K562 (cell line): ENCODE data around the gene OR11L1. TPM values are rescaled to one million over a fixed set of nuclear protein-coding genes. Genes with fewer than 3 reads are reported as not detected.

Source experiments
- CREB1 ChIP-seq, 2 experiments: sonication (generic) in 1 of 2; formaldehyde crosslinking in 1 of 2; IDR thresholded peaks; 2 replicates each; pipeline versions ENCODE4 v1.6.1 to v1.8.0; 2012 to 2022; ENCODE audit warnings: inconsistent platforms in 1 of 2, mild to moderate bottlenecking in 1 of 2, missing genetic modification reagents in 1 of 2, moderate library complexity in 1 of 2
- EGR1 ChIP-seq: fragments of 450-650 bp; conservative IDR thresholded peaks from 2 replicates; pipeline ENCODE4 v1.6.1; 2017; ENCODE audit warnings: mild to moderate bottlenecking
- FOSL1 ChIP-seq: fragments of 200-800 bp; sonication (Bioruptor generic); conservative IDR thresholded peaks from 2 replicates; pipeline ENCODE4 v1.6.1; 2016; ENCODE audit warnings: missing genetic modification characterization, missing compliant biosample characterization
- HMG20A ChIP-seq: fragments of 450-650 bp; formaldehyde crosslinking; conservative IDR thresholded peaks from 2 replicates; pipeline ENCODE4 v1.4.0; 2020; ENCODE audit warnings: mild to moderate bottlenecking, mixed read lengths
- JUND ChIP-seq, 2 experiments: IDR thresholded peaks; 2 replicates in 1 of 2; 3 replicates in 1 of 2; pipeline ENCODE4 v1.6.1; 2011; ENCODE audit warnings: borderline replicate concordance in 2 of 2, low read depth in 2 of 2, low read length in 2 of 2, improper control_type of control experiment in 1 of 2, missing biosample characterization in 1 of 2, missing genetic modification characterization in 1 of 2, missing genetic modification reagents in 1 of 2
- MAFK ChIP-seq: IDR thresholded peaks from 2 replicates; pipeline ENCODE4 v1.6.1; 2011; ENCODE audit warnings: low read length, improper control_type of control experiment
- MEIS2 ChIP-seq: fragments of 450-650 bp; IDR thresholded peaks from 2 replicates; pipeline ENCODE4 v1.6.1; 2014; ENCODE audit warnings: mild to moderate bottlenecking; ENCODE audit not compliant: partially characterized antibody
- MGA ChIP-seq: fragments of 450-650 bp; IDR thresholded peaks from 2 replicates; pipeline ENCODE4 v1.6.1; 2016; ENCODE audit warnings: mild to moderate bottlenecking, moderate library complexity
- NCOA6 ChIP-seq: fragments of 450-650 bp; IDR thresholded peaks from 2 replicates; pipeline ENCODE4 v1.6.1; 2017; ENCODE audit warnings: mild to moderate bottlenecking
- POLR2G ChIP-seq: fragments of 200-400 bp; formaldehyde crosslinking; IDR thresholded peaks from 2 replicates; pipeline ENCODE4 v1.6.1; 2017; ENCODE audit warnings: low read depth, mild to moderate bottlenecking, antibody characterized with exemption, low read length, moderate library complexity
- PRMT5 ChIP-seq: sonication (generic); formaldehyde crosslinking; IDR thresholded peaks from 2 replicates; pipeline ENCODE4 v1.5.0; 2020; ENCODE audit warnings: missing genetic modification reagents
- ZNF583 ChIP-seq: fragments of 250-450 bp; sonication (Bioruptor Pico); IDR thresholded peaks from 2 replicates; pipeline ENCODE4 v1.4.0; 2020
- polyA plus RNA-seq, 8 experiments: library from polyadenylated mRNA; depleted of rRNA in 4 of 8; stranded (reverse) in 5 of 8; unstranded in 3 of 8; fragments of >200 nt; fragmentation: Nextera tagmentation in 2 of 8; fragmentation: Illumina TruSeq in 1 of 8; extraction: Ambion mirVana in 2 of 8; extraction: Trizol in 1 of 8; gene quantifications; 2 replicates each; pipeline versions ENCODE4 v1.2.1 to v1.2.3, GENCODE V29; 2011 to 2014; ENCODE audit warnings: inconsistent platforms in 1 of 8, missing spikeins in 1 of 8
- total RNA-seq, 7 experiments: library from RNA; depleted of rRNA in 6 of 7; stranded (reverse); fragments of >200 nt in 6 of 7; fragmentation: Illumina TruSeq in 2 of 7; extraction: Trizol in 2 of 7; gene quantifications; 2 replicates each; pipeline versions ENCODE4 v1.2.1 to v1.2.3, GENCODE V29; 2011 to 2021; ENCODE audit warnings: low replicate concordance in 1 of 7
- TF ChIP-seq, protein P1 (sequence below), 2 experiments: fragments of 150-350 bp in 1 of 2; IDR thresholded peaks; 2 replicates each; pipeline ENCODE4 v1.6.1; 2012 to 2016; ENCODE audit warnings: low read depth in 2 of 2, low read length in 2 of 2, mild to moderate bottlenecking in 1 of 2, moderate library complexity in 1 of 2

The OR11L1 gene
- total and polyA plus RNA-seq, 9 of the 15 experiments (the other 6 are each of a cell fraction or from before 2014, with no cell fraction given): not detected

- TF ChIP-seq, protein P1, sequence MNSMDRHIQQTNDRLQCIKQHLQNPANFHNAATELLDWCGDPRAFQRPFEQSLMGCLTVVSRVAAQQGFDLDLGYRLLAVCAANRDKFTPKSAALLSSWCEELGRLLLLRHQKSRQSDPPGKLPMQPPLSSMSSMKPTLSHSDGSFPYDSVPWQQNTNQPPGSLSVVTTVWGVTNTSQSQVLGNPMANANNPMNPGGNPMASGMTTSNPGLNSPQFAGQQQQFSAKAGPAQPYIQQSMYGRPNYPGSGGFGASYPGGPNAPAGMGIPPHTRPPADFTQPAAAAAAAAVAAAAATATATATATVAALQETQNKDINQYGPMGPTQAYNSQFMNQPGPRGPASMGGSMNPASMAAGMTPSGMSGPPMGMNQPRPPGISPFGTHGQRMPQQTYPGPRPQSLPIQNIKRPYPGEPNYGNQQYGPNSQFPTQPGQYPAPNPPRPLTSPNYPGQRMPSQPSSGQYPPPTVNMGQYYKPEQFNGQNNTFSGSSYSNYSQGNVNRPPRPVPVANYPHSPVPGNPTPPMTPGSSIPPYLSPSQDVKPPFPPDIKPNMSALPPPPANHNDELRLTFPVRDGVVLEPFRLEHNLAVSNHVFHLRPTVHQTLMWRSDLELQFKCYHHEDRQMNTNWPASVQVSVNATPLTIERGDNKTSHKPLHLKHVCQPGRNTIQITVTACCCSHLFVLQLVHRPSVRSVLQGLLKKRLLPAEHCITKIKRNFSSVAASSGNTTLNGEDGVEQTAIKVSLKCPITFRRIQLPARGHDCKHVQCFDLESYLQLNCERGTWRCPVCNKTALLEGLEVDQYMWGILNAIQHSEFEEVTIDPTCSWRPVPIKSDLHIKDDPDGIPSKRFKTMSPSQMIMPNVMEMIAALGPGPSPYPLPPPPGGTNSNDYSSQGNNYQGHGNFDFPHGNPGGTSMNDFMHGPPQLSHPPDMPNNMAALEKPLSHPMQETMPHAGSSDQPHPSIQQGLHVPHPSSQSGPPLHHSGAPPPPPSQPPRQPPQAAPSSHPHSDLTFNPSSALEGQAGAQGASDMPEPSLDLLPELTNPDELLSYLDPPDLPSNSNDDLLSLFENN (IDR thresholded peaks at IDR 0.05; ENCODE audit: low read depth in 2 of 2, low read length in 2 of 2): no peak
- TF ChIP-seq ZNF583 (CRISPR knock-in tag): no peak
- TF ChIP-seq HMG20A (CRISPR knock-in tag): no peak
- TF ChIP-seq NCOA6: no peak
- no peak for TF ChIP-seq EGR1
- TF ChIP-seq CREB1 (IDR thresholded peaks at IDR 0.05): no peak
- no peak for TF ChIP-seq CREB1 (CRISPR knock-in tag; IDR thresholded peaks at IDR 0.05)
- TF ChIP-seq PRMT5 (CRISPR knock-in tag): no peak
- TF ChIP-seq FOSL1 (tag): no peak
- TF ChIP-seq MAFK: peak; percentile 54; the same call in 1 of the 2 replicates
- TF ChIP-seq JUND (IDR thresholded peaks at IDR 0.05; ENCODE audit: borderline replicate concordance, low read depth, low read length): no peak
- TF ChIP-seq JUND (tag; IDR thresholded peaks at IDR 0.05; ENCODE audit: borderline replicate concordance, low read depth, low read length): no peak
- peak; percentile 81 for TF ChIP-seq MEIS2
- 0 out of 2 replicates have a peak, but pooled peaks have one; percentile 13 for TF ChIP-seq MGA
- no peak for TF ChIP-seq POLR2G
Measured at GRCh38 chr1:247845011-247845692, 3.5 kb upstream of the OR11L1 start (continued).
